ENCODE measurements around the gene SIL1.
"Not testable (repeated sequence)": the region's sequence is repeated elsewhere in the genome, so short reads cannot be mapped to it uniquely, and the experiment has no call there.

Gene SIL1

GRCh38 chr5:139062910-139063663 is 135.1 kb downstream of the SIL1 start:
- DNase-seq: no peak

GRCh38 chr5:139061856-139062255 is 136.3 kb downstream of the SIL1 start:
- DNase-seq: no peak

- DNase-seq: no peak
Observed at GRCh38 chr5:139061274-139061673, 136.9 kb downstream of the SIL1 start.

DNA sequence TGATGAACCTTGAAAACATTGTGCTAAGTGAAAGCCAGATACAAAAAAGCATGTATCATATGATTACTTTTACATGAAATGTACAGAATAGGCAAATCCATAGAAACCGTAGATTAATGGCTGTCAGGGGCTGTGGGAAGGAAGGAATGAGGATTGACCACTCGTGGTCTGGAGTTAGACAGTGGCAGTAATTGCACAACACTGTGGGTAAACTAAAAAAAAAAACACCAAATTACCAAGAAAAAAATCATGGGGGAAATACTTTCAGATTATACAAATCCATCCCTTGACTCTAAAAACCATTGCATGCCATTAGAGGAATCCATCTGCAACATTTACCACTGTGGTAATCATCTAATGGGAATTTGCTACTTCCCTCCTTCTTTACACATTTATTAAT is 140.0 kb downstream of the SIL1 start:
- DNase-seq: no peak

GRCh38 chr5:139057045-139057939 is 140.9 kb downstream of the SIL1 start:
- not testable (repeated sequence) for DNase-seq

- DNase-seq: no peak
Observed at GRCh38 chr5:139052975-139053374, 145.2 kb downstream of the SIL1 start.

DNA sequence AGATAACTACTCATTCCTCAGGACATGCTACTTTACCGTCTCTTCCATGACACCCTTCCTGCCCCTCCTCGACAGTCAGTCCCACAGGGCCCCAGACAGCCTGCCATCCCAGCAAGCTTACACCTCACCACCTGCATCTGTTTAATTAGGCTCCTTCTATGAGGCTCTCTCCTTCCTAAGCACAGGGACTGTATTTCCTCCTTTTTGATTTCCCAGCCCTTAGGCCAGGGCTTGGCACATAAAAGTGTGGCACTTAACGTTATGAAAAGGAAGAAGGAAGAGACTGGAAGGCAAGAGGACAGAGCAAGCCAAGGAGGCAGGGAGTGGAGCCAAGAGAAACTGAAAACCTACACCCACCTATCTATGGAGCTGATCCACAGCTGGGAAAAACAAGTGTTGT is 146.8 kb downstream of the SIL1 start:
- DNase-seq: no peak

DNA sequence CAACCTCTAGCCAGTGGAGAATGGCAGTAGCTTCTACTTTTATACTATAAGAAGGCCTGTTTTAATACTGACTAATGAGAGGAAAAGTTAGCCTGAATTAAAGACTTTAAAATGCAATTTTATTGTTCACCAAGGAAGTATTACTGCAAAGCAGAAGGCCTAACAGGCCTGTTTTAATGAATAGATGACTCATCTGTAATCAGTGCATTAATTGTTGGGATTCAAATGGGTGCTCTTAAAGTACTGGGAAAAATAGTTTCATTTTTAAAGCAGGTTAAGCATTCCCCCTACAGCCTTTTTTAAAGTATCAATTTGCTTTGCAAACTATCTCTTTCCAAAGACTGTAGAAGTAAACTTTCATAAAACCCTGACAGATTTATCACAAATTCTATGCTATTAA is 147.7 kb downstream of the SIL1 start:
- DNase-seq: no peak

DNA sequence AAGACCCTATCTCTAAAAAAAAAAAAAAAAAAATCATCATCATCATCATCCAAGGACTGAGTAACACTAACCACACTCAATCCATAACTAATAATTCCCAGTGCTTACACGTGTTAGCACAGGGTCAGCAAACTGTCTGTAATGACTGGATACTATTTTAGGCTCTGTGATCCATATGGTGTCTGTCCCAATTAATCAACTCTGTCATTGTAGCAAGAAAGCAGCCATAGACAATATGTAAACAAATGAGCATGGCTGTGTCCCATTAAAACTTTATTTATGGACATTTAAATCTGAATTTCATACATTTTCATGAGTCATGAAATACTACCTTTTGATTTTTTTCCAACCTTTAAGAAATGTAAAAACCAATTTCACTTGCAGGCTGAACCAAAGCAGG is 148.4 kb downstream of the SIL1 start:
- no peak for DNase-seq

GRCh38 chr5:139046551-139046950 is 151.6 kb downstream of the SIL1 start:
- DNase-seq: no peak

DNA sequence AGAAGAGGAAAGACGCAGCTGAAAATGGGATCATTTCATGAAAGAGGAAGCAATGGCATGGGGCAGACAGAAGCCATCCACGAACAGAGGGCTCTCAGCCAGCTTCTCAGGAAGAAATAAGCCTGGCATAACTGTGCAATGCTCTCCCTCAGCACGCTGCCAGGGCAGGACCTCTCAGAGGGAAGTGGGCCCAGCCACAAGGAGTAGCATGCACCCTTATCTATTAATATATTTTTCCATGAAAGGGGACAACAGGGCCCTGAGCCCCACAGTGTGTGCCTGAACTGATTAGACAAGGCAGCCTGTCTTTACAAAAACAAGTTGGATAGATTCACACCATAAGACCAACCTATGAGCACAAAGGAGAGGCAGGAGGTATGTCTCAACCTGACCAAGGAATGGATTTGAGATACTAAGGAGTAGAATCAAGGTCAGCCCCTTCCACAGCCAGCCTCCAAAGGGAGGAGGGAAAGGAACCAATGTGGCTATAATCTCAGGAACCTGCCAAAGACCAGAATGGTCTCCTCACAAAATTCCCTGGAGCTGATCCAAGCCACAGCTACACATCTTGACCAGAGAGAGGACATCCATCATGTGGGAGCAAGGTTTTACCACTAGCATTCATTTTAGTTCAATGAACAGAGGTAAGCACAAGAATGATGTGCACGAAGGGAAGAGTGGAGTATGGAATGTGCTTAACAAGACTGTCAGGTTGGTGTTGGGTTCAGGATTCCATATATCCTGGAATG is 154.8 kb downstream of the SIL1 start:
- DNase-seq: no peak

DNA sequence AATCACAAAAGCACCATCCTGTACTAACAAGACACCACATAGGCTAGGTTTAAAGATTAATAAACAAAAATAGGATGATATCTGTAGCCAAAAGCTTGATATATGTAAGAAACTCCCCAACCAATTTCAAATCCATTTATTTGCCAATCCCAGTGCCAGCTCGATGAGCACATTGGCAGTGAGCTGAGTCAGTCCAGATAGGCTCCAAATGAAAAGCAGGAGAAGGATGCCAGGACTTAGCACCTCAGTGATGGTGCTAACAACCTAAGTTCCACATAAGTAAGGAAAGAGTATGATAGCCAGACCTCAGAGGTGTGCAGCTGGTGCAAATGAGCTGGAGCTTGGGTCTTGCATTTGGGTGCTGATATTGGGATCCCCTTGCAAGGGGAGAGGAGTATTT is 158.1 kb downstream of the SIL1 start:
- DNase-seq: no peak

- no peak for DNase-seq
Observed at GRCh38 chr5:139038613-139039305, 159.4 kb downstream of the SIL1 start.

DNA sequence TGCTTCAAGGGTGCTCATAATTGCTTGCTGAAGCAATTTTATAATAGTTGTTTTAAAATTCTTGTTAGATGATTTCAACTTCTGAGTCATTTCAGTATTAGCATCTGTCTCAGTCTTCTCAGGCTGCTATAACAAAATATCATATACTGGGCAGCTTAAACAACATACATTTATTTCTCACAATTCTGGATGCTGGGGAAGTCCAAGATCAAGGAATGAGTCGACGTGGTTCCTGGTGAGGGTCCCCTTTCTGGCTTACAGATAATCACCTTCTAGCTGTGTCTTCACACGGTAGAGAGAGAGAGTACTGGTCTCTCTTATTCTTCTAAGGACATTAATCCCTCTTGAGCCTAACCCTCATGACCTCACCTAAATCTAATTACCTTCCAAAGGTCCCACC is 160.4 kb downstream of the SIL1 start:
- DNase-seq: no peak

DNA sequence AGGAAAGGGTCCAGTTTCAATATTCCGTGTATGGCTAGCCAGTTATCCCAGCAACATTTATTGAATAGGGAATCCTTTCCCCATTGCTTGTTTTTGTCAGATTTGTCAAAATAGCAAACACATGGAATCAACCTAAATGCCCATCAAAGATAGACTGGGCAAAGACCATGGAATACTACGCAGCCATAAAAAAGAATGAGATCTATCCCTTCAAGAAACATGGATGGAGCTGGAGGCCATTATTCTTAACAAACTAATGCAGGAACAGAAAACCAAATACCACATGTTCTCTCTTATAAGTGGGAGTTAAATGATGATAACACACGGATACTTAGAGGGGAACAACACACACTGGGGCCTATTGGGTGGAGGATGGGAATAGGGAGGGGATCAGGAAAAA is 161.8 kb downstream of the SIL1 start:
- DNase-seq: not testable (repeated sequence)

- no peak for DNase-seq
Observed at GRCh38 chr5:139027150-139027549, 171.0 kb downstream of the SIL1 start.

- no peak for DNase-seq
Observed at GRCh38 chr5:139025651-139026050, 172.5 kb downstream of the SIL1 start.

- DNase-seq: no peak
Observed at GRCh38 chr5:139023286-139023685, 174.9 kb downstream of the SIL1 start.

GRCh38 chr5:139022528-139022927 is 175.6 kb downstream of the SIL1 start:
- no peak for DNase-seq

DNA sequence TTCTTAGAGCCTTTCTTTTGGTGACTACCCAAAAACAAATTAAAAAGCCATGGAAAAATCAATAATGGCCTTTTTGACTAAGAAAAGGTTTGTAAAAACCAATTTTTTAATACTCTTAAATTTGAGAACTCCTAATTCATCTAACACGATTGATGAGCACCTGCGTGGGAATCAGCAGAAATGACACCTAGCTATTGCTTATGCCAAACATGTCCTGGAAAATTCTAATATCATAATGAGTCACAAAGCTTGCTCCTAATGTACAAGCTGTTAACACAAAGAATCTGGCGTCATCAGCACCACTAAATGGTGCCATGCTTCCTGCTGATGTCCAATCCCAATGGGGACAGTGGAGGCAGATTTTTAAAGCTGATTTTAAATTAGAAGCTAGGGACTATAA is 176.8 kb downstream of the SIL1 start:
- no peak for DNase-seq

DNA sequence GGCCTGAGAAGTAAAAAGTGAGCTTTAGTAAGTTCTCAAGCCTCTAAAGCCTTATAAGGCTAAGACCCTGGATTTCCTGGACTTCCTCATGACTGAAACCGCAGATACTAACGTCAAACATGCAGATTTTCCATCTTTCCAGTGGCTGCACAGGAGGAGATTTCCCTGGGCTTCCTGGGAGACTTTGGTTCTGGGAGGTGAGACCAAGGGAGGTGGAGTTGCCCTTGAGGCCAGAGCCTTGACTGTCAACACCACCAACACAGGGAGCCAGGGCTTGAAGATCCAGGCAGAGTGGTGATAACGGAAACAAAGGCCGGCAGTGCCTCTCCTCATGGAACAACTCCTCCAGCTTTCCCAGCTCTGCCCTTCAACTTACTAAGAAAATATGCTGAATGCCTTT is 178.3 kb downstream of the SIL1 start:
- no peak for DNase-seq

DNA sequence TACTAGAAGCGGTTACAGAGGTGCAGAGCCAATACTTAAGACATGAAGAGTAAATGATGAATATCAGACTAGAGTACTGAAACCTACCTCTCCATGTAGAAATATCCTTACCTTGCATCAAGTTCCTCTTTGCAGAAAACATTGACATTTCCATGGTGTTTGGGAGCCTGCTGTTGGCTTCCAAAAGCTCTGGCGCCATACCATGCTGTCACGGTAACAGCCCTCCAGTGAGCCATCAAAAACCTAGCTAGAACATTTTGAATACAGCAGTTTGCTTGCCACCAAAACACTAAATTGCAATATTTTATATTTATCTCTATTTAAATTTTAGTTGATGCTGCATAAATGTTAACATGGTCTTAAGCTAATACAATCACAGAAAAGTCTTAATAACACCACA is 179.0 kb downstream of the SIL1 start:
- no peak for DNase-seq

DNA sequence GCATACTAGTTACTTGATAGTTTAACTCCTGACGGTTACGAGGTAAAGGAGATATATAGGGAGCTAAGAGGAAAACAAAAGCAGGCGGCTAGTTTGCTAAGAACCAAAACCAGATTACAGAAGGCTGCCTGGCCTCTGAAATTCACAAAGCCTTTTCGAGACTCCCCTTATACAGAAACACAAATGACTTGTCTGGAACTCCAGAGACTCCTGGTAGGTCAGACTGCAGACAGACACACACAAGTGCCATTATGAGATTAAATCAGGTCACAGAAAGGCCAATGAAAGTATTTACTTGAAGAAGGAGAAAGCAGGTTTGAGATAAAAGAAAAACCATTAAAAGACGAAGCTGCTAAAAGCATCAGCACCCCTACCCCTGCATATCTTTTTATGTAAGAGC is 180.5 kb downstream of the SIL1 start:
- DNase-seq: no peak

Measured in activated CD4-positive, alpha-beta T cell treated with anti-CD3 and anti-CD28 coated beads, Interleukin-2, amount 50 U/mL, for 1 hour (primary cell).